ENCODE results near the gene FAM9B. TPM values are rescaled to one million over a fixed set of nuclear protein-coding genes. Genes with fewer than 3 reads are reported as not detected.

The FAM9B gene
- total and polyA plus RNA-seq, 2 of the 4 experiments (the other 2 are of a cell fraction) = not detected

- H3K4ac ChIP-seq (ENCODE audit: low read depth, low read length) = no peak overlapping the region
- no peak overlapping the region for H2BK5ac ChIP-seq (ENCODE audit: low read depth, low read length, poor library complexity, severe bottlenecking)
- no peak overlapping the region for H3K56ac ChIP-seq (ENCODE audit: extremely low read depth, insufficient read depth, low read length)
- H3K27ac ChIP-seq (ENCODE audit: insufficient read depth, low read length) = no peak overlapping the region
- no TSS peak for BruUV-seq (replicated peaks)
- no peak overlapping the region for H3K23ac ChIP-seq (ENCODE audit: low read depth, low read length)
- no peak overlapping the region for H3K18ac ChIP-seq (ENCODE audit: low read depth, low read length)
- intact Hi-C loops (cut with micrococcal nuclease) = no loop called here
- no peaks in the 10 kb centered on the region for H3K9me1 ChIP-seq (ENCODE audit: insufficient read depth, low read length)
- CTCF ChIA-PET = no interaction called here
- no peak overlapping the region for H2BK20ac ChIP-seq (ENCODE audit: low read depth, low read length)
- dilution Hi-C loops (cut with HindIII; ENCODE audit: low sequenced_read_pairs, unreplicated experiment) = no loop called here
- H4K8ac ChIP-seq (ENCODE audit: low read depth in 2 of 2, low read length in 2 of 2) = no peak overlapping the region
- H4K5ac ChIP-seq (ENCODE audit: low read depth, low read length) = no peak overlapping the region
- 0 out of 2 replicates have a peak, but pooled peaks cover 1% of the 10 kb centered on the region for H3K9me3 ChIP-seq (ENCODE audit: control insufficient read depth, insufficient read depth, low read length)
- in situ Hi-C loops (cut with MboI; ENCODE audit: low sequenced_read_pairs) = no loop called here
- no peaks in the 10 kb centered on the region for H3K27me3 ChIP-seq (ENCODE audit: control insufficient read depth, insufficient read depth, low read length)
- WGBS, 2 experiments (ENCODE audit: extremely low coverage in 2 of 2, insufficient read length in 1 of 2) = no CpG with 5 or more reads among the region's 3 CpGs
- no peak overlapping the region for H3K14ac ChIP-seq (replicated peaks; ENCODE audit: low read depth, low read length)
- no peak for DNase-seq
- TF ChIP-seq RAD21 (IDR thresholded peaks at IDR 0.05; ENCODE audit: low read length) (no peak), NFE2L2 (IDR thresholded peaks at IDR 0.05; ENCODE audit: low read depth, low read length) (no peak), RCOR1 (IDR thresholded peaks at IDR 0.05; ENCODE audit: insufficient replicate concordance, low read length) (no peak), POLR2A (IDR thresholded peaks at IDR 0.05; ENCODE audit: low read depth, low read length) (no peak), MXI1 (IDR thresholded peaks at IDR 0.05; ENCODE audit: borderline replicate concordance, low read depth, low read length) (no peak), SMC3 (IDR thresholded peaks at IDR 0.05; ENCODE audit: low read depth, low read length) (no peak), CHD1 (IDR thresholded peaks at IDR 0.05; ENCODE audit: low read depth, low read length) (no peak), CEBPB (IDR thresholded peaks at IDR 0.05; ENCODE audit: low read depth, low read length) (no peak), MAZ (IDR thresholded peaks at IDR 0.05; ENCODE audit: borderline replicate concordance, low read depth, low read length) (no peak), RFX5 (IDR thresholded peaks at IDR 0.05; ENCODE audit: low read depth, low read length) (no peak)
- TF ChIP-seq, protein P1, sequence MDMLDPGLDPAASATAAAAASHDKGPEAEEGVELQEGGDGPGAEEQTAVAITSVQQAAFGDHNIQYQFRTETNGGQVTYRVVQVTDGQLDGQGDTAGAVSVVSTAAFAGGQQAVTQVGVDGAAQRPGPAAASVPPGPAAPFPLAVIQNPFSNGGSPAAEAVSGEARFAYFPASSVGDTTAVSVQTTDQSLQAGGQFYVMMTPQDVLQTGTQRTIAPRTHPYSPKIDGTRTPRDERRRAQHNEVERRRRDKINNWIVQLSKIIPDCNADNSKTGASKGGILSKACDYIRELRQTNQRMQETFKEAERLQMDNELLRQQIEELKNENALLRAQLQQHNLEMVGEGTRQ (IDR thresholded peaks at IDR 0.05; ENCODE audit: low read depth, low read length) = no peak
- H4K91ac ChIP-seq (ENCODE audit: insufficient read depth, low read depth, low read length) = no peak overlapping the region
- no peak for ATAC-seq (ENCODE audit: low read depth)
- no peak overlapping the region for H2AFZ ChIP-seq (replicated peaks; ENCODE audit: low read length, poor library complexity)
- H2BK15ac ChIP-seq (ENCODE audit: low read depth, low read length) = no peak overlapping the region
- POLR2A ChIA-PET (ENCODE audit: unreplicated experiment) = no interaction called here
- H3K4me3 ChIP-seq (ENCODE audit: insufficient read depth, low read depth, low read length) = no peak overlapping the region
- no peak overlapping the region for H3K9ac ChIP-seq (ENCODE audit: low read depth, low read length)
- H3K79me1 ChIP-seq (ENCODE audit: low read depth in 1 of 2, low read length in 2 of 2) = no peaks in the 10 kb centered on the region
- H3K4me1 ChIP-seq (ENCODE audit: control insufficient read depth, insufficient read depth, low read length) = no peaks in the 10 kb centered on the region
- no peaks in the 10 kb centered on the region for H4K20me1 ChIP-seq (ENCODE audit: insufficient read depth, low read length)
- no peak overlapping the region for H3K4me2 ChIP-seq (ENCODE audit: low read depth, low read length)
- no peaks in the 10 kb centered on the region for H3K36me3 ChIP-seq (ENCODE audit: control insufficient read depth, insufficient read depth, low read length)
- H2AK5ac ChIP-seq (ENCODE audit: low read depth, low read length) = no peak overlapping the region
- H2AK9ac ChIP-seq (replicated peaks; ENCODE audit: low read depth, low read length, poor library complexity) = no peak overlapping the region
- no peak overlapping the region for H2BK120ac ChIP-seq (ENCODE audit: low read depth, low read length)
These were observed 18.2 kb upstream of the FAM9B start for GRCh38 chrX:9052081-9052480.
